ENCODE measurements around the gene SBNO2. TPM values are rescaled to one million over a fixed set of nuclear protein-coding genes. Genes with fewer than 3 reads are reported as not detected.

SBNO2 gene
- total and polyA plus RNA-seq, 9 of the 15 experiments (the other 6 are each of a cell fraction or from before 2014, with no cell fraction given): 0.01 to 46.2 (median 6.7) TPM

DNA sequence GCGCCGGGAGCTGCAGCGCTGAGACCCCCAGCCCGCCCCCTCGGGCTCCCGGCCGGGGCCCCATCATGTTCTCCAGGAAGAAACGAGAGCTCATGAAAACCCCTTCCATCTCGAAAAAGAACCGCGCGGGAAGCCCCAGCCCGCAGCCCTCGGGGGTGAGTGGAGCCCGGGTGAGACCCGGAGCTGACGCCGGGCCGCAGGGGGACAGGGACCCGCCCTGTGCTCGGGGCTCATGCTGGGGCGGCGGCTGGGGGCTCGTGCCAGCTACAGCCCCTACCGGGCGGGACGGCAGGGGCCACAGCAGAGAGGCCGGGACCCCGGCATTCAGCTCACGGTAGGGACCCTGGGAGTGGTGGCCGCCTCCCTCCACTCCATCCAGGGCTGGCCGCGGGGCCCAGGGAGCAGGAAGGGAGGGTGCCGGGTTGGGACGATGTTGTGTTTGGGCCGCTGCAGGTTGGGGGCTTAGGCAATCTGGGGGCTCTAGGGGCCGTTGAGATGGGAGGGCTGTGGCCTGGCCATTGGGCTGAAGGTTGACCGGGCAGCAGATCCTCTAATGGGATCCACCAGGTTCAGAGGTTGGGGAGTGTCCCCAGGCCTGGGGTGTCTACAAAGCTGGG, 106.6 kb downstream of the SBNO2 start (continued):
- TF ChIP-seq HMGN3 (IDR thresholded peaks at IDR 0.05; ENCODE audit: borderline replicate concordance, extremely low read depth, insufficient read length, low read depth, low read length) (no peak), HEY1 (CRISPR knock-in tag; IDR thresholded peaks at IDR 0.05; ENCODE audit: borderline replicate concordance) (no peak), ZNF518B (CRISPR knock-in tag; IDR thresholded peaks at IDR 0.05) (no peak), HNRNPK (IDR thresholded peaks at IDR 0.05; ENCODE audit: low read depth, low read length, poor library complexity, severe bottlenecking) (no peak), PBX2 (CRISPR knock-in tag; IDR thresholded peaks at IDR 0.05; ENCODE audit: low read depth) (no peak), PBX2 (tag; conservative IDR thresholded peaks at IDR 0.05; ENCODE audit: low read depth) (no peak), HDAC1 (IDR thresholded peaks at IDR 0.05) (no peak), SNIP1 (IDR thresholded peaks at IDR 0.05; ENCODE audit: low read depth) (no peak), TAF15 (IDR thresholded peaks at IDR 0.05; ENCODE audit: low read depth, low read length) (no peak), SPI1 (IDR thresholded peaks at IDR 0.05; ENCODE audit: borderline replicate concordance, low read depth, low read length) (no peak), FOXK1 (CRISPR knock-in tag; IDR thresholded peaks at IDR 0.05; ENCODE audit: borderline replicate concordance) (no peak), ELF1 (tag; IDR thresholded peaks at IDR 0.05) (no peak), EP300 (IDR thresholded peaks at IDR 0.05; ENCODE audit: low read length) (no peak), ZNF133 (CRISPR knock-in tag; IDR thresholded peaks at IDR 0.05) (no peak), MTA3 (IDR thresholded peaks at IDR 0.05; ENCODE audit: borderline replicate concordance) (no peak), NFE2 (IDR thresholded peaks at IDR 0.05; ENCODE audit: low read depth) (no peak), SMARCB1 (IDR thresholded peaks at IDR 0.05; ENCODE audit: insufficient read length, low read depth) (no peak), NCOA1 (IDR thresholded peaks at IDR 0.05; ENCODE audit: low read depth) (no peak)
- TF ChIP-seq, protein P1, sequence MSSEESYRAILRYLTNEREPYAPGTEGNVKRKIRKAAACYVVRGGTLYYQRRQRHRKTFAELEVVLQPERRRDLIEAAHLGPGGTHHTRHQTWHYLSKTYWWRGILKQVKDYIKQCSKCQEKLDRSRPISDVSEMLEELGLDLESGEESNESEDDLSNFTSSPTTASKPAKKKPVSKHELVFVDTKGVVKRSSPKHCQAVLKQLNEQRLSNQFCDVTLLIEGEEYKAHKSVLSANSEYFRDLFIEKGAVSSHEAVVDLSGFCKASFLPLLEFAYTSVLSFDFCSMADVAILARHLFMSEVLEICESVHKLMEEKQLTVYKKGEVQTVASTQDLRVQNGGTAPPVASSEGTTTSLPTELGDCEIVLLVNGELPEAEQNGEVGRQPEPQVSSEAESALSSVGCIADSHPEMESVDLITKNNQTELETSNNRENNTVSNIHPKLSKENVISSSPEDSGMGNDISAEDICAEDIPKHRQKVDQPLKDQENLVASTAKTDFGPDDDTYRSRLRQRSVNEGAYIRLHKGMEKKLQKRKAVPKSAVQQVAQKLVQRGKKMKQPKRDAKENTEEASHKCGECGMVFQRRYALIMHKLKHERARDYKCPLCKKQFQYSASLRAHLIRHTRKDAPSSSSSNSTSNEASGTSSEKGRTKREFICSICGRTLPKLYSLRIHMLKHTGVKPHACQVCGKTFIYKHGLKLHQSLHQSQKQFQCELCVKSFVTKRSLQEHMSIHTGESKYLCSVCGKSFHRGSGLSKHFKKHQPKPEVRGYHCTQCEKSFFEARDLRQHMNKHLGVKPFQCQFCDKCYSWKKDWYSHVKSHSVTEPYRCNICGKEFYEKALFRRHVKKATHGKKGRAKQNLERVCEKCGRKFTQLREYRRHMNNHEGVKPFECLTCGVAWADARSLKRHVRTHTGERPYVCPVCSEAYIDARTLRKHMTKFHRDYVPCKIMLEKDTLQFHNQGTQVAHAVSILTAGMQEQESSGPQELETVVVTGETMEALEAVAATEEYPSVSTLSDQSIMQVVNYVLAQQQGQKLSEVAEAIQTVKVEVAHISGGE (CRISPR knock-in tag; IDR thresholded peaks at IDR 0.05): no peak
